Fibroblast of lung (primary cell): ENCODE results near the gene KLHL18. TPM values are rescaled to one million over a fixed set of nuclear protein-coding genes. Genes with fewer than 3 reads are reported as not detected.

Experiments used
- DNase-seq, 2 donors: peaks; one replicate each; pipeline versions ENCODE4 v3.0.0 to v3.0.0-alpha.2; 2010; ENCODE audit warnings: low read depth in 2 of 2
- H2AFZ ChIP-seq: 2 replicates; pipeline ENCODE4 v1.5.1; 2012; ENCODE audit warnings: low read length, control low read depth, inconsistent platforms
- H3K27ac ChIP-seq: 2 replicates; pipeline ENCODE4 v1.5.1; 2011; ENCODE audit warnings: low read length, control low read depth; ENCODE audit not compliant: insufficient read depth
- H3K27me3 ChIP-seq: 2 replicates; pipeline ENCODE4 v1.5.1; 2011; ENCODE audit warnings: mild to moderate bottlenecking, low read length; ENCODE audit not compliant: control insufficient read depth, insufficient read depth
- H3K36me3 ChIP-seq: 2 replicates; pipeline ENCODE4 v1.5.1; 2011; ENCODE audit warnings: low read length; ENCODE audit not compliant: control insufficient read depth, insufficient read depth
- H3K4me1 ChIP-seq: 2 replicates; pipeline ENCODE4 v1.5.1; 2011; ENCODE audit warnings: low read length; ENCODE audit not compliant: control insufficient read depth, insufficient read depth; ENCODE audit errors: extremely low read depth
- H3K4me2 ChIP-seq: 2 replicates; pipeline ENCODE4 v1.5.1; 2011; ENCODE audit warnings: low read length, control low read depth; ENCODE audit not compliant: insufficient read depth; ENCODE audit errors: extremely low read depth
- H3K4me3 ChIP-seq, 4 experiments: fragments of 200-600 bp in 1 of 4; sonication (generic) in 1 of 4; replicated peaks in 1 of 4; 2 replicates each; pipeline ENCODE4 v1.5.1; 2011 to 2016; ENCODE audit warnings: low read length in 4 of 4, low read depth in 3 of 4, mild to moderate bottlenecking in 3 of 4, control low read depth in 2 of 4, inconsistent platforms in 1 of 4, mixed read lengths in 1 of 4; ENCODE audit not compliant: insufficient read depth in 1 of 4; ENCODE audit errors: control extremely low read depth in 1 of 4
- H3K79me2 ChIP-seq: 2 replicates; pipeline ENCODE4 v1.5.1; 2012; ENCODE audit warnings: mild to moderate bottlenecking, low read length, inconsistent platforms; ENCODE audit not compliant: control insufficient read depth, insufficient read depth
- H3K9ac ChIP-seq: 2 replicates; pipeline ENCODE4 v1.5.1; 2011; ENCODE audit warnings: mild to moderate bottlenecking, low read length, control low read depth; ENCODE audit not compliant: insufficient read depth
- H3K9me3 ChIP-seq: 2 replicates; pipeline ENCODE4 v1.5.1; 2012; ENCODE audit warnings: low read depth, low read length; ENCODE audit not compliant: control insufficient read depth, insufficient read depth
- H4K20me1 ChIP-seq: 2 replicates; pipeline ENCODE4 v1.5.1; 2011; ENCODE audit warnings: low read length; ENCODE audit not compliant: control insufficient read depth, insufficient read depth; ENCODE audit errors: extremely low read depth
- EZH2 ChIP-seq: IDR thresholded peaks from 2 replicates; pipeline ENCODE4 v1.5.1; 2012; ENCODE audit warnings: low read length, control low read depth, mild to moderate bottlenecking; ENCODE audit errors: missing control alignments
- polyA plus RNA-seq, 2 donors: library from polyadenylated mRNA; depleted of rRNA in 1 of 2; stranded (reverse) in 1 of 2; unstranded in 1 of 2; fragments of >200 nt; gene quantifications; 2 replicates each; pipeline ENCODE4 v1.2.1, GENCODE V29; 2011 to 2012; ENCODE audit warnings: missing spikeins in 1 of 2
- total RNA-seq: library from RNA; depleted of rRNA; stranded (reverse); fragments of >200 nt; gene quantifications from 2 replicates; pipeline ENCODE4 v1.2.1, GENCODE V29; 2014
- TF ChIP-seq, protein P1 (sequence below), 2 donors: IDR thresholded peaks in 1 of 2; conservative IDR thresholded peaks in 1 of 2; 1 replicate in 1 of 2; 2 replicates in 1 of 2; pipeline ENCODE4 v1.5.1; 2011 to 2012; ENCODE audit warnings: low read length in 2 of 2, control low read depth in 1 of 2, inconsistent platforms in 1 of 2, low read depth in 1 of 2, mild to moderate bottlenecking in 1 of 2

The KLHL18 gene
- total and polyA plus RNA-seq, 2 donors (not counting 1 experiment from before 2014, with no cell fraction given) = 20.1 to 27.8 TPM

DNA sequence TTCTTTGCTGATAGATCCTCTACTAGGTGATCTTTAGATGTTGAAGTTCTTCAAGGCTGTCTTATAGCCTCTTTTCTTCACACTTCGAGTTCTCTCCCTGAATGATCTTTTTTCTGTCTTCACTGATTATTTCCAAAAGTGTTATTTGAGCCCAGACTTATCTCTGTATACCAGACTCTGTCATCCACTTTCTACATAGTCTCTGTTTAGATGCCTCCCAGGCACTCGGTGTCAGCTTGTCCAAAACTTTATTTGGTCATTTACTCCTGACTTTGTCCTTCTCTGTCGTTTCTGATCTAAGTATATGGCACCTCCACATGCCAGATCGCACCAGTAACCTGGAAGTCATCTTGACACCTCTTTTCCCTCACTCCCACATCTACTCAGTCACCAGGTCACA is 27.6 kb downstream of the KLHL18 start:
- Histone ChIP-seq H3K9me3 (no peaks in the 10 kb centered on the region), H3K4me2 (no peak overlapping the region), H4K20me1 (no peaks in the 10 kb centered on the region), H3K4me1 (no peaks in the 10 kb centered on the region), H3K9ac (no peak overlapping the region), H3K4me3 (no peak overlapping the region), H3K36me3 (no peaks in the 10 kb centered on the region), H3K79me2 (no peaks in the 10 kb centered on the region), H3K27ac (no peak overlapping the region), H2AFZ (no peak overlapping the region), H3K27me3 (no peaks in the 10 kb centered on the region)
- DNase-seq = no peak
- TF ChIP-seq, protein P1, sequence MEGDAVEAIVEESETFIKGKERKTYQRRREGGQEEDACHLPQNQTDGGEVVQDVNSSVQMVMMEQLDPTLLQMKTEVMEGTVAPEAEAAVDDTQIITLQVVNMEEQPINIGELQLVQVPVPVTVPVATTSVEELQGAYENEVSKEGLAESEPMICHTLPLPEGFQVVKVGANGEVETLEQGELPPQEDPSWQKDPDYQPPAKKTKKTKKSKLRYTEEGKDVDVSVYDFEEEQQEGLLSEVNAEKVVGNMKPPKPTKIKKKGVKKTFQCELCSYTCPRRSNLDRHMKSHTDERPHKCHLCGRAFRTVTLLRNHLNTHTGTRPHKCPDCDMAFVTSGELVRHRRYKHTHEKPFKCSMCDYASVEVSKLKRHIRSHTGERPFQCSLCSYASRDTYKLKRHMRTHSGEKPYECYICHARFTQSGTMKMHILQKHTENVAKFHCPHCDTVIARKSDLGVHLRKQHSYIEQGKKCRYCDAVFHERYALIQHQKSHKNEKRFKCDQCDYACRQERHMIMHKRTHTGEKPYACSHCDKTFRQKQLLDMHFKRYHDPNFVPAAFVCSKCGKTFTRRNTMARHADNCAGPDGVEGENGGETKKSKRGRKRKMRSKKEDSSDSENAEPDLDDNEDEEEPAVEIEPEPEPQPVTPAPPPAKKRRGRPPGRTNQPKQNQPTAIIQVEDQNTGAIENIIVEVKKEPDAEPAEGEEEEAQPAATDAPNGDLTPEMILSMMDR (conservative IDR thresholded peaks at IDR 0.05 in 1 of 2, IDR thresholded peaks at IDR 0.05 in 1 of 2; ENCODE audit: low read depth in 1 of 2, low read length in 2 of 2) = no peak
- TF ChIP-seq EZH2 = no peak

DNA sequence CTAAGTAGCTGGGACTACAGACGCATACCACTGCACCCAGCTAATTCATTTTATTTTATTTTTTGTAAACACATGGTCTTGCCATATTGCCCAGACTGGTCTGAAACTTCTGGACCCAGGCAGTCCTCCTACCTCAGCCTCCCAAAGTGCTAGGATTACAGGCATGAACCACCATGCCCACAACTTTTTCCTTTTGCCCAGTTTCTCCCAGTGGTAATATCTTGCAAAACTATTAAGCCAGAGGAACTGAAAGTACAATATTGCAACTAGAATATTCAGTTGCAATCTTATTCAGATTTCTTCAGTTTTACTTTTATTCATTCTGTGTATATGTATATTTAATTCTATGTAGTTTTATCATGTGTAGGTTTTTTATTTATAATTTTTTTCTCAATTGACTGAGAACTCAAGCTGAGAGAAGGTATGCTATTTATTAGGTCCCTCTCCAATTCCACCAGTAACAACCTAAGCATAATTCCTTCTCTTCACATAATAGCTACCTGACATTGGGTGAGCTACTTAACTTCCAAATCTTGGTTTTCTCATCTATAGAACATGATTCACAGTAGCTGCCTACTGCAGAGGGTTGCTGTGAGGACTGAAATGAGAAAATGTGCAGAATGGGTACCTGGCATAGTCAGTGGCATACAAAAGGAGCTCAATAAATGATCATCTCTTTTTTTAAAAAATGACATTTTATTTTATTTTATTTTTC is 30.8 kb downstream of the KLHL18 start:
- H3K4me2 ChIP-seq = no peak overlapping the region
- no peak overlapping the region for H2AFZ ChIP-seq

DNA sequence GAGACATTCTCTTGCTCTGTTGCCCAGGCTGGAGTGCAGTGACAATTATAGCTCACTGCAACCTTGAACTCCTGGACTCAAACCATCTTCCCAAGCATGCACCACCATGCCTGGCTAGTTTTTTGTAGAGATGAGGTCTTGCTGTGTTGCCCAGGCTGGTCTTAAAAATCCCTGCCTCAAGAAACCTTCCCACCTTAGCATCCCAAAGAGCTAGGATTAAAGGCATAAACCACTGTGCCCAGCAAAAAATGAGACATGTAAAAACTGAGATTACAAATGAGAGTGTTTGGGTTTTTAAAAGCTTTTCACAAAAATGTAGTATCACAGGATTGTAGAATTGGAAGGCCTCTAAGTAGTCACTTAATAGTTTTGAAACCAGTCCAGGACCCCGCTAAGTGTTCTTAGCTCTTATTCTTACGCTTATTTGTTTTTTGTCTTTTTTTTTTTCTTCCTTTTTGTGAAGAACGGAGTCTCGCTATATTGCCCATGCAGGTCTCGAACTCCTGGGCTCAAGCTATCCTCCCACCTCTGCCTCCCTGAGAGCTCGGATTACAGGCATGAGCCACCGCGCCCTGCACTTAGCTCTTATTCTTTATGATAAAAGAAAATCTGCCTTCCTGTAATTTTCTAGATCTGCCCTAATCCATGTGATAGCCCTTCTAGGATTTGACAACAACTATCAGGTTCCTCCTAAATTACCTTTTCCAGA is 31.5 kb downstream of the KLHL18 start:
- TF ChIP-seq, protein P1 (conservative IDR thresholded peaks at IDR 0.05 in 1 of 2, IDR thresholded peaks at IDR 0.05 in 1 of 2; ENCODE audit: low read depth in 1 of 2, low read length in 2 of 2) = no peak
- TF ChIP-seq EZH2 = no peak
- H3K27me3 ChIP-seq = no peaks in the 10 kb centered on the region
- H3K36me3 ChIP-seq = no peaks in the 10 kb centered on the region
- no peak for DNase-seq
- H3K9ac ChIP-seq = no peak overlapping the region
- H3K27ac ChIP-seq = no peak overlapping the region
- H3K79me2 ChIP-seq = no peaks in the 10 kb centered on the region
- no peak overlapping the region for H3K4me2 ChIP-seq
- H3K9me3 ChIP-seq = no peaks in the 10 kb centered on the region
- no peaks in the 10 kb centered on the region for H4K20me1 ChIP-seq
- no peak overlapping the region for H2AFZ ChIP-seq
- no peak overlapping the region for H3K4me3 ChIP-seq
- peaks cover 4% of the 10 kb centered on the region for H3K4me1 ChIP-seq

More for the DNA sequence above, 30.8 kb downstream of the KLHL18 start:
- no peaks in the 10 kb centered on the region for H3K9me3 ChIP-seq
- H3K9ac ChIP-seq = no peak overlapping the region
- no peak overlapping the region for H3K4me3 ChIP-seq
- peaks cover 2% of the 10 kb centered on the region for H3K4me1 ChIP-seq
- H3K27ac ChIP-seq = no peak overlapping the region
- DNase-seq = no peak
- TF ChIP-seq EZH2 = no peak
- TF ChIP-seq, protein P1 (conservative IDR thresholded peaks at IDR 0.05 in 1 of 2, IDR thresholded peaks at IDR 0.05 in 1 of 2; ENCODE audit: low read depth in 1 of 2, low read length in 2 of 2) = no peak
- no peaks in the 10 kb centered on the region for H3K79me2 ChIP-seq
- no peaks in the 10 kb centered on the region for H4K20me1 ChIP-seq
- no peaks in the 10 kb centered on the region for H3K36me3 ChIP-seq
- H3K27me3 ChIP-seq = no peaks in the 10 kb centered on the region
